Measurements from ENCODE around the gene SLC2A13.
"Not testable (repeated sequence)": the region's sequence is repeated elsewhere in the genome, so short reads cannot be mapped to it uniquely, and the experiment has no call there.

The SLC2A13 gene

DNA sequence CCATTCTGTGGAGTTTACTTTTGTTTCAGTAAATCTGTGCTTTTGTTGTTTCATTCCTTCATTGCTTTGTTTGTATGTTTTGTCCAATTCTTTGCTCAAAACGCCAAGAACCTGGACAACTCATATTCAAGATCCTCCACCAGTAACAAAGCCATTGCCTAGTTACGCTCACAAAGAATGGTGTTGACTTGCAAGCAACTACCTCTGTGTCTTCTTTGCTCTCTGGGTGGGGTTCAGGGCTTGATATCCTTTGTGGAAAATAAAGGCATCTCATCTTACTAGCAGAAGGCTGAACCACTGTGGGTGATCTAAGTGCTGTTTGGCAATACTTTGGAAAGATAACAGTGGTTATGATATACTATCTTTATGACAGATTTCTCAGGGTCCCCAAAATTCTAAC, 252.9 kb downstream of the SLC2A13 start:
- no peak for DNase-seq

GRCh38 chr12:39852346-39852745, 253.5 kb downstream of the SLC2A13 start:
- DNase-seq = no peak

- not testable (repeated sequence) for DNase-seq
Measured at GRCh38 chr12:39848218-39848617, 257.7 kb downstream of the SLC2A13 start.

- no peak for DNase-seq
Measured at GRCh38 chr12:39846971-39847650, 258.8 kb downstream of the SLC2A13 start.

GRCh38 chr12:39846304-39846703, 259.6 kb downstream of the SLC2A13 start:
- no peak for DNase-seq

DNA sequence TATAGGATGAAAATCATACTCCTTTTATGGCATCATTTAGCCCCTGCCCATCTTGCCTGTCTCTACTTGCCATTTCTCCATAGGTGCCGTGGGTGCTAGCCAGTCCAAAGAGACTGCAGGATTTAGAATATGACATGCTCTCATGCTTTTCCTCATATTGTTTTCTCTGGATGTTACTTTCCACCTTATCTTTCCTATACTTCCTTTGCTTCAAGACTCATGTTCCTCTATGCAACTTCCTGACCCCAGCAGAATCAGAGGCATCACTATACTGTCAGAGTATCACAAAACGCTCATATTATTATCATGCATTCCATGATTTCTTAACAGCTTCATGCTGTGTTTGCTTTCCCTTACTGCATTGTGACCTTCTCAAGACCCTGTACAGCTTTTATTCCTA, 265.5 kb downstream of the SLC2A13 start:
- DNase-seq = no peak

DNA sequence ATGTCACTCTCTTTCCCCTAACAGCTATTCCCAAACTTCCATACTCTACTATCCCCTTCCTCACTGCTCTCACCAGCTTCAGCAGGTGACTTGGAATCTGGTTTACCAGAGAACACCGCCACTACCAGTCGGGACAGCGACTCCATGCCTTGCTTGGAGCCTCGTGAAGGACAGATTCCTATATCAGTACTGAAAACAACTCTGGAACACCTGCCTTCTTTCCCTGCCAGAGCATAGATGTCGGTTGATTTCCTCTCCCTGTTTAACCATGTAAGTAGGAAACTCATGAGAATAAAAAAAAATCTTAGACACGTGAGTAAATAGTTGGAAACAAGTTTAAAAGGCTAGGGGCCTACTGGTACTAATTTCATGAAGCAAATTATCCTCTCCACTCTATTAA, 266.8 kb downstream of the SLC2A13 start:
- DNase-seq = no peak

- no peak for DNase-seq
Measured at GRCh38 chr12:39835517-39836489, 270.1 kb downstream of the SLC2A13 start.

- DNase-seq = no peak
Measured at GRCh38 chr12:39831587-39832315, 274.1 kb downstream of the SLC2A13 start.

GRCh38 chr12:39830852-39831520, 274.9 kb downstream of the SLC2A13 start:
- no peak for DNase-seq

DNA sequence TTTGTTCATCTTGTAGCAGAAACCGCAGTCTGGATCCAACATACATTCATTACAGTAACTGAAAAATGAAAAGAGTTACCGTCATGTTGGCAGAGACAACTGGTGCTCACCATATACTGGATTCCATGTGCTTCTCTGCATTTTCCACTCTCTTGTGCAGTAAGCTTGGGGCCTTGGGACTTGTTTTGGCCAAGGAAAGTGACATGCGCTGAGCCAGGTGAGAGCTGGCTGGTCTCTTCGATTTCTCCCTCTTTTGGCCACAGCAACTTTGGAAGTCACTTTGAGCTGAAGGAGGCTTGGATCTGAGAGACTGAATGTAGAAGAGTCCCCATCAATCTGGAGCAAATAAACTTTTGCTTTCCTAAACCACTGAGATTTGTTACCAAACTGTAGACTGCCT, 275.7 kb downstream of the SLC2A13 start:
- no peak for DNase-seq

DNA sequence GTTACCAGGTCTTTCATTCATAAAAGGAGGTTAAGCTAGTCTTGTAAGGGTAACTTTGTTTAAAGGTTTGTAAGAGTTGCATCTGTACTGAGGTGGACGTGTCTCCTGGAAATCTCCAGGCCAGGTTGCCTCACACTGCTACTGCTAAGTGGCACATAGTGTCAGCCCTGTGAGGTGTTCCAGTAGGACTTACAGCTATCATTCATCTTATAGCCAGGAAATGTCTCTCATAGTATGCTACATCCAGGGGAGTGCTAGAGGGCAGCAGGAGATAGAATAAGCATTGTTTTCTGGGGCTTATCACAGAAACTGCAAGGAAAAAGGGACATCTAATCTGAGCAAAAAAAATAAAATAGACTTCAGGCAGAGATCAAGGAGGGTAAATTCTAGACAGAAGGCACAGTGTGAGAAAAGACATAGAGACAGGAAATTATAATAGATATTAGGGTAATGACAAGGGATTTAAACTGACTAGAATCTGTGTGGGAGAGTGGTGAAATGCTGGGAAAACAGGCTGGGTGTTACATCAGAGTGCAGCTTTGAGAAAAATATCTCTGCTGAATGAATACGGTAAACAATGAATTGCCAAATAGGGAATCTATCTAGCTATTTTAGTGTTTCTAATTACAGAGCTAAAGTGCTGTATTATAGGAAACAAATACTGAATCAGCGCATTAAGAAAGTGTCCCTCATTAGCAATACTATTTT, 281.2 kb downstream of the SLC2A13 start:
- DNase-seq = no peak

DNA sequence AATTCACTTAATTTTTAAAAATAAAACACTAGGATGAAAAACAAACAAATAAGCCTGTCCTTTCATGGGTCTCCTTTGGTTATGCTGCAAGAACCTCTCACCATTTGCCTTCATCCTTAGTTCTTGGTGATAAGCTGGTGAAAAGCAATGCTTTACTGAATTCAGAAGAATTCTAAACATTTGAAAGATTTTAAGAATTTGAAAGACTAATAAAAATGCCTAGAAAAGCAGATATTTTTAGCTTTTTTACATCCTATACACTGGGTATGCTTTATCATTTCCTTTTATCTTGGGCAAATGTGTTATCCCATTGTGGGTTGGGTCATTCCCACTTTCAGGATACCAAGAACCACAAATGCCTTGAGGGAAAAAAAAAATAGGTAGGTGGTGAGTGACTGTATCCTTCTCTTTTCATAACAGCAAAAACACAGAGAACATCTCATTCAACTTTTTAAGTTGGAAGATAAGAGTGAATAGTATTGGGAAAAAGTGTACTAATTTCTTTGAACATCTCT, 289.2 kb downstream of the SLC2A13 start:
- DNase-seq = no peak

- no peak for DNase-seq
Measured at GRCh38 chr12:39815746-39816145, 290.1 kb downstream of the SLC2A13 start.

DNA sequence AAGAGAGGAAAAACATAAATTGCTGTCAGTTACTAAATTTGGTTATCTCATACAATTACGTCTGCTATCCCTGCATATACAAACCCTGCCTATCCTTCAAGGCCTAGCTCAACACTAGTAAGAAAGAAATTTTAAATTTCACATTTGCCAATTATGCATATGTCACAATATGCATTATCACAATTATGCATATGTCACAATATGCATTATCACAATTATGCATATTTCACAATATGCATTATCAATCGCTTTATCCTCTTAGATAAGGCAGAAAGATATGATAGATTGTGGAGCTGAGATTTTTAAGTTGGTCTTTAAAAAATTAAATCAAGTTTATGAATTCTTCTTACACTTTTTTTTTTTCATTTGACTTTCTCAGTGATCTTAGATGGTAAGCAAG, 291.3 kb downstream of the SLC2A13 start:
- no peak for DNase-seq

DNA sequence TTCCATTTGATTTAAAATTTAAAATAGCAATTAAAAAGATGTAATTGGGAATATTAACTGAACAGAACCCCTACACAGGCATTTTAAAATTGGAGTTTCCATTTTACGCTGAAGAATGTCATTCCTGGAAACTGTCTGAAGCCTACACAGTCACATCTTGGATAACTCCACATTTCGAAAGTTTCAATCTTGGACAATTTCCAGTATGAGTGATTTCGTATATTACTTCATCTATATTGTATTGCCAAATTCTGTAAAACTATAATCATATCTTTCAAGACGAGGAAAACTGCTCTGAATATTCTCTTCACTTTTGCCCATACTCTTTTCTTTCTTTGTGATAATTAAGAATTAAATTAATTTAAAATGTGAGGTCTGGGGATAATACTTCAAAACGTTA, 292.1 kb downstream of the SLC2A13 start:
- no peak for DNase-seq

DNA sequence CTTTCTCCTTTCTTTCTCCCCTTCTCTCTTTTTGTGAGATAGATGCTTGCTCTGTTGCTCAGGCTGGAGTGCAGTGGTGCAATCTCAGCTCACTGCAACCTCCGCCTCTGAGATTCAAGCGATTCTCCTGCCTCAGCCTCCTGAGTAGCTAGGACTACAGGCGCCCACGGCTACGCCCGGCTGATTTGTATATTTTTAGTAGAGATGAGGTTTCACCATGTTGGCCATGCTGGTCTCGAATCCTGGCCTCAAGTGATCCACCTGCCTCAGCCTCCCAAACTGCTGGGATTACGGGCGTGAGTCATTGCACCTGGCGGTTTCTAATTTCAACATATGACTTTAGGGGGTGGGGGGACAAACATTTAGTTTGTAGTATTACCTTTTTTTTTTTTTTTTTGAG, 293.4 kb downstream of the SLC2A13 start:
- DNase-seq = not testable (repeated sequence)

- DNase-seq = no peak
Measured at GRCh38 chr12:39807043-39807442, 298.8 kb downstream of the SLC2A13 start.

DNA sequence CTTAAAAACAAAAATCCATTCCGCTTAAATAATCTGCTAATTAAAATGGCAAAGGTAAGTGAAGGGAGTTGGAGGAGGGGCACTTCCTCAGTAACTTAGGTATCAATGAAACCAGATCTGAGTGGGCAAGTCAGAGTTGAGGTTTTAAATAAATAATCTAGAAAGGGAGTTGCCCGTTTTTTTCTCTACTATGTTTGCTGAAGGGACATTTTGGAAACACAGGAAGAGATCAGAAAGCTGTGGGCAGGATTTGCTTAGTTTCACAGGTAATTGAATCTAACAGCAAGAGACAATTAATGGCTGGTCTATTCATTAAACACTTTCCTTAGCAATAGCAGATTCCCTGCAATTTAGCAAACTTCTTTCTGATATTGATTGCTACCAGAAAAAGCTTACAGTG, 300.2 kb downstream of the SLC2A13 start:
- DNase-seq = no peak

DNA sequence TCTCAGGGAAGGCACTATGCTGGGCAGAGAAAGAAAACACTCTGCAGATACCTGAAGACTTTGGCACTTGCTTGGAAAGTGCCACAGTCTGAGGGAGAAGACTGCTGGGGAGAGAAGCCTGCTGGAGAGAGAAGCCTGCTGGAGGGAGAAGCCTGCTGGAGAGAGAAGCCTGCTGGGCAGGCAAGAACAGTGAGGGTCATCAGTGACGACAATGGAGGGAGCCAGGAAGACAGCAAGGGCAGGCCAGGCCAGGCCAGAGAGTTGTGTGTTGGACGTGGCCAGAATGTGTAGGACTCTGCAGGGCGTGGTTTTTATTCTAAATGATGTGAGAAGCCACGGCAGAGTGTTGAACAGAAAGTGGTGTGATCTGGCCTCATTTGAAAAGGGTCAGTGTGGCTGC, 301.0 kb downstream of the SLC2A13 start:
- DNase-seq = no peak

DNA sequence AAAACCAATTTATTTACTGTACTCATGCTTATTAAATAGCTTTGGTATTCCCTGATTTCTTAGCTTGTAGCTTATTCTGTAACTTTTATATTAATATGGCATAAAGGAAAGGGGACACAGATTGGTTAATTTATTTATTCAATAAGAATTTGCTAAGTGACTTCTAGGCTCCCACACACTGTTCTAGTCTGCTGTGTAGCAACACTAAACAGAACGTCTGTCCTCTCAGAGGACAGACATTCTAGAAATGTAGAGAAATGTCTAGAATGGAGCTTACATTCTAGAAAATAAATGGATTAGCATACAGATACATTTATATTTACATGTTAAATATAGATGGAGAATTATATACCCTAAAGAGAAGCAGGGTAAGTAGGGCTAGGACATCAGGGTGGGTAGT, 301.4 kb downstream of the SLC2A13 start:
- no peak for DNase-seq

GRCh38 chr12:39803151-39803550, 302.7 kb downstream of the SLC2A13 start:
- no peak for DNase-seq

Data from stimulated activated CD4-positive, alpha-beta T cell treated with anti-CD3 and anti-CD28 coated beads, Interleukin-12 subunit alpha, Interleukin-12 subunit beta, amount 100 ng/mL, for 4 hours (primary cell).